BJ (cell line): ENCODE measurements around the gene SPRY2. TPM values are rescaled to one million over a fixed set of nuclear protein-coding genes. Genes with fewer than 3 reads are reported as not detected.
"Not testable (repeated sequence)": the region's sequence is repeated elsewhere in the genome, so short reads cannot be mapped to it uniquely, and the experiment has no call there.

Experiments used
- CTCF ChIA-PET: fragments of 350-600 bp; formaldehyde crosslinking; extraction: SDS; loops from one replicate; lab custom pipeline; 2021; ENCODE audit warnings: antibody characterized with exemption, inconsistent platforms; lab: Yijun Ruan, JAX
- POLR2A ChIA-PET: fragments of 300-600 bp; sonication (Branson Sonifier 250); formaldehyde crosslinking; extraction: SDS; loops from one replicate; lab custom pipeline; 2021; ENCODE audit warnings: antibody characterized with exemption; lab: Charles Lee
- DNase-seq: peaks from one replicate; pipeline ENCODE4 v3.0.0-alpha.2; 2011; ENCODE audit warnings: low read depth
- H3K27me3 ChIP-seq: 2 replicates; pipeline ENCODE4 v1.6.0; 2011; ENCODE audit warnings: low read length; ENCODE audit not compliant: control insufficient read depth, insufficient read depth
- H3K36me3 ChIP-seq: 2 replicates; pipeline ENCODE4 v1.5.1; 2011; ENCODE audit warnings: low read length; ENCODE audit not compliant: control insufficient read depth, insufficient read depth
- H3K4me3 ChIP-seq: 2 replicates; pipeline ENCODE4 v1.5.1; 2011; ENCODE audit warnings: low read depth, mild to moderate bottlenecking, control low read depth, low read length
- polyA plus RNA-seq: library from polyadenylated mRNA; depleted of rRNA; stranded (reverse); fragments of >200 nt; gene quantifications from 2 replicates; pipeline ENCODE4 v1.2.3, GENCODE V29; 2011
- TF ChIP-seq, protein P1 (sequence below): IDR thresholded peaks from 2 replicates; pipeline ENCODE4 v1.5.1; 2011; ENCODE audit warnings: low read depth, mild to moderate bottlenecking, control low read depth, inconsistent platforms, low read length, moderate library complexity; ENCODE audit not compliant: insufficient read depth

Gene SPRY2
- polyA plus RNA-seq, 1 experiment = 21.0 TPM

DNA sequence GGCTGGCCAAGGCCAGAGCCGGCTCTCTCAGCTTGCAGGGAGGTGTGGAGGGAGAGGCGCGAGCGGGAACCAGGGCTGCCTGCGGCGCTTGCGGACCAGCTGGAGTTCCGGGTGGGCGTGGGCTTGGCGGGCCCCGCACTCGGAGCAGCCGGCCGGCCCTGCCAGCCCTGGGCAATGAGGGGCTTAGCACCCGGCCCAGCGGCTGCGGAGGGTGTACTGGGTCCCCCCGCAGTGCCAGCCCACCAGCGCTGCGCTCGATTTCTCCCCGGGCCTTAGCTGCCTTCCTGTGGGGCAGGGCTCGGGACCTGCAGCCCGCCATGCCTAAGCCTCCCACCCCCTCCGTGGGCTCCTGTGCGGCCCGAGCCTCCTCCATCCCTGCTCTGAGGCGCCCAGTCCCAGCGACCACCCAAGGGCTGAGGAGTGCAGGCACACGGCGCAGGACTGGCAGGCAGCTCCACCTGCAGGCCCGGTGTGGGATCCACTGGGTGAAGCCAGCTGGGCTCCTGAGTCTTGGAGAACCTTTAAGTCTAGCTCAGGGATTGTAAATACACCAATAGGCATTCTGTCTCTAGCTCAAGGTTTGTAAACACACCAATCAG is 14.7 kb upstream of the SPRY2 start:
- TF ChIP-seq, protein P1, sequence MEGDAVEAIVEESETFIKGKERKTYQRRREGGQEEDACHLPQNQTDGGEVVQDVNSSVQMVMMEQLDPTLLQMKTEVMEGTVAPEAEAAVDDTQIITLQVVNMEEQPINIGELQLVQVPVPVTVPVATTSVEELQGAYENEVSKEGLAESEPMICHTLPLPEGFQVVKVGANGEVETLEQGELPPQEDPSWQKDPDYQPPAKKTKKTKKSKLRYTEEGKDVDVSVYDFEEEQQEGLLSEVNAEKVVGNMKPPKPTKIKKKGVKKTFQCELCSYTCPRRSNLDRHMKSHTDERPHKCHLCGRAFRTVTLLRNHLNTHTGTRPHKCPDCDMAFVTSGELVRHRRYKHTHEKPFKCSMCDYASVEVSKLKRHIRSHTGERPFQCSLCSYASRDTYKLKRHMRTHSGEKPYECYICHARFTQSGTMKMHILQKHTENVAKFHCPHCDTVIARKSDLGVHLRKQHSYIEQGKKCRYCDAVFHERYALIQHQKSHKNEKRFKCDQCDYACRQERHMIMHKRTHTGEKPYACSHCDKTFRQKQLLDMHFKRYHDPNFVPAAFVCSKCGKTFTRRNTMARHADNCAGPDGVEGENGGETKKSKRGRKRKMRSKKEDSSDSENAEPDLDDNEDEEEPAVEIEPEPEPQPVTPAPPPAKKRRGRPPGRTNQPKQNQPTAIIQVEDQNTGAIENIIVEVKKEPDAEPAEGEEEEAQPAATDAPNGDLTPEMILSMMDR = peak; percentile 5; the same call in 1 of the 2 replicates
- H3K36me3 ChIP-seq, H3K4me3 ChIP-seq, DNase-seq, POLR2A ChIA-PET, H3K27me3 ChIP-seq: not testable (repeated sequence)
- CTCF ChIA-PET = interaction anchor here (0.9 to 6.0 kb wide), 3 partner anchors 13 to 676 kb away, joined by 3 to 48 read pairs (median 5); partner anchors contain the start of gene SPRY2

DNA sequence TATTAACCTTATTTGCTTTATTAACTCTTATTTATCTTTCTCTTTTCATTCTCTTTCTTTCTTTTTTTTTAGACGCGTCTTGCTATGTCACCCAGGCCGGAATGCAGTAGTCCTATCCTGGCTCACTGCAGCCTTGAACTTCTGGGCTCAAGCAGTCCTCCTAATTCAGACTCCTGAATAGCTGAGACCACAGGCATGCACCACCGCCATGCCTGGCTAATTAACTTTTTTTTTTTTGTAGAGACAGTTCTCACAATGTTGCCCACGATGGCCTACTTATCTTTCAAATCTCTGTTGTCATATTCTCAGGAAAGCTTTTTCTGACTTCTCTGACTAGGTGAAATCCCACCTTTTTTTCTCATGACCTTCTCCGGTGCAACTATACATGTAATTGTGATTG is 7.8 kb upstream of the SPRY2 start:
- Histone ChIP-seq H3K27me3 (no peaks in the 10 kb centered on the region), H3K36me3 (no peaks in the 10 kb centered on the region), H3K4me3 (no peak overlapping the region)
- CTCF ChIA-PET = interaction anchor here (0.9 to 1.5 kb wide), 3 partner anchors 7 to 11 kb away, joined by 3 to 4 read pairs (median 4); partner anchors contain the start of gene SPRY2
- POLR2A ChIA-PET = no interaction called here
- no peak for DNase-seq
- TF ChIP-seq, protein P1 = no peak

GRCh38 chr13:80348314-80348713 is 7.4 kb upstream of the SPRY2 start:
- TF ChIP-seq, protein P1 = no peak
- Histone ChIP-seq H3K36me3 (no peaks in the 10 kb centered on the region), H3K4me3 (no peak overlapping the region), H3K27me3 (no peaks in the 10 kb centered on the region)
- CTCF ChIA-PET = interaction anchor here (0.9 kb wide), 1 partner anchor 9 kb away, joined by 3 read pairs; no protein-coding TSS in a partner anchor
- POLR2A ChIA-PET = no interaction called here
- no peak for DNase-seq

- POLR2A ChIA-PET = interaction anchor here (0.6 kb wide), 1 partner anchor 8 kb away, joined by 4 read pairs; no protein-coding TSS in a partner anchor
- Histone ChIP-seq H3K27me3 (no peaks in the 10 kb centered on the region), H3K36me3 (no peaks in the 10 kb centered on the region), H3K4me3 (no peak overlapping the region)
- DNase-seq = no peak
- TF ChIP-seq, protein P1 = no peak
- CTCF ChIA-PET = interaction anchor here (1.3 kb wide), 1 partner anchor 17 kb away, joined by 3 read pairs; no protein-coding TSS in a partner anchor
Observed at GRCh38 chr13:80345771-80346510, 5.0 kb upstream of the SPRY2 start.

DNA sequence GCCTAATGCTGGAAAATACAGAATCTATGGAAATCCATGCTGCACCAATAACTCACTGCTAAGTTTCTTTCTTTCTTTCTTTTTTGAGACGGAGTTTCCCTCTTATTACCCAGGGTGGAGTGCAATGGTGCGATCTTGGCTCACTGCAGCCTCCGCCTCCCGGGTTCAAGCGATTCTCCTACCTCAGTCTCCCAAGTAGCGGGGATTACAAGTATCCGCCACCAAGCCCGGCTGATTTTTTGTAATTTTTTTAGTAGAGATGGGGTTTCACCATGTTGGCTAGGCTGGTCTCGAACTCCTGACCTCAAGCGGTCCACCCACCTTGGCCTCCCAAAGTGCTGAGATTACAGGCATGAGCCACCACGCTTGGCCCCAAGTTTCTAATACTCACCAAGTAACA is 3.1 kb upstream of the SPRY2 start:
- H3K4me3 ChIP-seq, H3K27me3 ChIP-seq, H3K36me3 ChIP-seq, POLR2A ChIA-PET, DNase-seq: not testable (repeated sequence)
- CTCF ChIA-PET = interaction anchor here (0.6 to 3.3 kb wide), 6 partner anchors 16 to 664 kb away, joined by 3 to 23 read pairs (median 4); no protein-coding TSS in a partner anchor
